BLaER1 (cell line): ENCODE measurements around the gene SIAH3.

Experiments used
- H3K27ac ChIP-seq: shearing (Covaris generic); formaldehyde crosslinking; 2 replicates; pipeline ENCODE4 v1.8.1; 2022
- H3K27me3 ChIP-seq: shearing (Covaris generic); formaldehyde crosslinking; 2 replicates; pipeline ENCODE4 v1.8.1; 2022
- H3K36me3 ChIP-seq: shearing (Covaris generic); formaldehyde crosslinking; 2 replicates; pipeline ENCODE4 v1.8.1; 2022
- H3K4me1 ChIP-seq: shearing (Covaris generic); formaldehyde crosslinking; 2 replicates; pipeline ENCODE4 v1.8.1; 2022
- H3K4me2 ChIP-seq: shearing (Covaris generic); formaldehyde crosslinking; 2 replicates; pipeline ENCODE4 v1.8.1; 2022
- H3K4me3 ChIP-seq: shearing (Covaris generic); formaldehyde crosslinking; 2 replicates; pipeline ENCODE4 v1.8.1; 2022
- H3K9ac ChIP-seq: shearing (Covaris generic); formaldehyde crosslinking; 2 replicates; pipeline ENCODE4 v1.8.1; 2022
- H3K9me3 ChIP-seq: shearing (Covaris generic); formaldehyde crosslinking; 2 replicates; pipeline ENCODE4 v1.8.1; 2022
- H4K20me1 ChIP-seq: shearing (Covaris generic); formaldehyde crosslinking; 2 replicates; pipeline ENCODE4 v1.8.1; 2022
- Cebpa-rat ChIP-seq: shearing (Covaris generic); IDR thresholded peaks from 2 replicates; pipeline ENCODE4 v1.8.1; 2022

Gene SIAH3

GRCh38 chr13:45784755-45785675 is 66.5 kb downstream of the SIAH3 start:
- Histone ChIP-seq H3K27ac (no peak overlapping the region), H3K27me3 (no peaks in the 10 kb centered on the region), H4K20me1 (no peaks in the 10 kb centered on the region), H3K4me3 (no peak overlapping the region), H3K9me3 (no peaks in the 10 kb centered on the region), H3K4me2 (no peak overlapping the region), H3K9ac (no peak overlapping the region), H3K36me3 (no peaks in the 10 kb centered on the region), H3K4me1 (peaks cover 29% of the 10 kb centered on the region)
- TF ChIP-seq Cebpa-rat = no peak

GRCh38 chr13:45783346-45784043 is 68.1 kb downstream of the SIAH3 start:
- H3K9me3 ChIP-seq = no peaks in the 10 kb centered on the region
- H3K27me3 ChIP-seq = no peaks in the 10 kb centered on the region
- H3K4me3 ChIP-seq = no peak overlapping the region
- peaks cover 29% of the 10 kb centered on the region for H3K4me1 ChIP-seq
- H4K20me1 ChIP-seq = no peaks in the 10 kb centered on the region
- no peak overlapping the region for H3K4me2 ChIP-seq
- no peaks in the 10 kb centered on the region for H3K36me3 ChIP-seq
- H3K27ac ChIP-seq = no peak overlapping the region
- TF ChIP-seq Cebpa-rat = no peak
- H3K9ac ChIP-seq = no peak overlapping the region

- Histone ChIP-seq H3K9me3 (no peaks in the 10 kb centered on the region), H3K4me1 (peaks cover 29% of the 10 kb centered on the region), H3K4me2 (no peak overlapping the region), H3K27ac (no peak overlapping the region), H4K20me1 (no peaks in the 10 kb centered on the region), H3K36me3 (no peaks in the 10 kb centered on the region), H3K4me3 (no peak overlapping the region), H3K27me3 (no peaks in the 10 kb centered on the region), H3K9ac (no peak overlapping the region)
- no peak for TF ChIP-seq Cebpa-rat
Measured at GRCh38 chr13:45782327-45783045, 69.1 kb downstream of the SIAH3 start.

- no peaks in the 10 kb centered on the region for H3K9me3 ChIP-seq
- no peaks in the 10 kb centered on the region for H3K27me3 ChIP-seq
- H3K4me1 ChIP-seq = peaks cover 25% of the 10 kb centered on the region
- no peaks in the 10 kb centered on the region for H3K36me3 ChIP-seq
- TF ChIP-seq Cebpa-rat = no peak
- H3K27ac ChIP-seq = no peak overlapping the region
- no peaks in the 10 kb centered on the region for H4K20me1 ChIP-seq
- H3K9ac ChIP-seq = no peak overlapping the region
- no peak overlapping the region for H3K4me3 ChIP-seq
- peak overlapping the region; percentile 17; the same call in 1 of the 2 replicates for H3K4me2 ChIP-seq
Measured at GRCh38 chr13:45781553-45782326, 69.8 kb downstream of the SIAH3 start.

GRCh38 chr13:45779901-45780300 is 71.7 kb downstream of the SIAH3 start:
- Histone ChIP-seq H3K4me1 (peaks cover 13% of the 10 kb centered on the region; the same call in 1 of the 2 replicates), H3K4me3 (no peak overlapping the region), H3K27me3 (no peaks in the 10 kb centered on the region), H4K20me1 (no peaks in the 10 kb centered on the region), H3K27ac (no peak overlapping the region), H3K9ac (no peak overlapping the region), H3K4me2 (no peak overlapping the region), H3K9me3 (no peaks in the 10 kb centered on the region), H3K36me3 (no peaks in the 10 kb centered on the region)
- TF ChIP-seq Cebpa-rat = no peak

GRCh38 chr13:45778882-45779281 is 72.7 kb downstream of the SIAH3 start:
- TF ChIP-seq Cebpa-rat = no peak
- Histone ChIP-seq H3K4me2 (no peak overlapping the region), H3K36me3 (no peaks in the 10 kb centered on the region), H3K27ac (no peak overlapping the region), H3K9ac (no peak overlapping the region), H3K4me1 (peaks cover 13% of the 10 kb centered on the region; the same call in 1 of the 2 replicates), H4K20me1 (no peaks in the 10 kb centered on the region), H3K27me3 (no peaks in the 10 kb centered on the region), H3K4me3 (no peak overlapping the region), H3K9me3 (no peaks in the 10 kb centered on the region)

GRCh38 chr13:45776748-45777147 is 74.8 kb downstream of the SIAH3 start:
- Histone ChIP-seq H3K27ac (no peak overlapping the region), H3K9me3 (no peaks in the 10 kb centered on the region), H3K4me3 (no peak overlapping the region), H3K27me3 (no peaks in the 10 kb centered on the region), H3K4me1 (peaks cover 4% of the 10 kb centered on the region; the same call in 1 of the 2 replicates), H4K20me1 (no peaks in the 10 kb centered on the region), H3K36me3 (no peaks in the 10 kb centered on the region), H3K4me2 (no peak overlapping the region), H3K9ac (no peak overlapping the region)
- no peak for TF ChIP-seq Cebpa-rat

- Histone ChIP-seq H3K27me3 (no peaks in the 10 kb centered on the region), H3K36me3 (no peaks in the 10 kb centered on the region), H3K4me1 (no peaks in the 10 kb centered on the region), H3K4me3 (no peak overlapping the region), H3K9me3 (no peaks in the 10 kb centered on the region), H4K20me1 (no peaks in the 10 kb centered on the region), H3K27ac (no peak overlapping the region), H3K9ac (no peak overlapping the region), H3K4me2 (no peak overlapping the region)
- TF ChIP-seq Cebpa-rat = no peak
Measured at GRCh38 chr13:45775401-45775963, 76.1 kb downstream of the SIAH3 start.

GRCh38 chr13:45773944-45774343 is 77.6 kb downstream of the SIAH3 start:
- Histone ChIP-seq H3K9ac (no peak overlapping the region), H4K20me1 (no peaks in the 10 kb centered on the region), H3K27ac (no peak overlapping the region), H3K4me3 (no peak overlapping the region), H3K9me3 (no peaks in the 10 kb centered on the region), H3K36me3 (no peaks in the 10 kb centered on the region), H3K4me1 (peaks cover 1% of the 10 kb centered on the region), H3K4me2 (no peak overlapping the region), H3K27me3 (no peaks in the 10 kb centered on the region)
- TF ChIP-seq Cebpa-rat = no peak
